B cell (primary cell): ENCODE data around the gene CHFR.
"Not testable (repeated sequence)": the region's sequence is repeated elsewhere in the genome, so short reads cannot be mapped to it uniquely, and the experiment has no call there.

Source experiments
- CTCF ChIP-seq: fragments of 200-600 bp; IDR thresholded peaks from one replicate; pipeline ENCODE4 v1.8.0; 2022; ENCODE audit warnings: antibody characterized with exemption, mild to moderate bottlenecking
- EZH2 ChIP-seq: IDR thresholded peaks from 2 replicates; pipeline ENCODE4 v1.6.1; 2012; ENCODE audit warnings: borderline replicate concordance, low read depth, mild to moderate bottlenecking, moderate library complexity, low read length; ENCODE audit not compliant: insufficient read depth, poor library complexity, severe bottlenecking

- not testable (repeated sequence) for TF ChIP-seq CTCF, EZH2
Measured at GRCh38 chr12:132791940-132792339, 95.5 kb downstream of the CHFR start.
